Left renal cortex interstitium (tissue), 4 donors: ENCODE data around the gene ZNF3. TPM values are rescaled to one million over a fixed set of nuclear protein-coding genes. Genes with fewer than 3 reads are reported as not detected.

ENCODE experiments used
- DNase-seq, 4 donors: peaks; one replicate each; pipeline ENCODE4 v3.0.0-alpha.2; 2013; ENCODE audit warnings: low read depth in 4 of 4, low spot score in 2 of 4, missing footprints in 1 of 4
- polyA plus RNA-seq, 4 donors: library from polyadenylated mRNA; unstranded; fragments of 120-200 nt; gene quantifications; one replicate each; pipeline ENCODE4 v1.2.1, GENCODE V29; 2013; ENCODE audit not compliant: insufficient read length in 4 of 4

The ZNF3 gene
- polyA plus RNA-seq, 4 donors, result 46.5 to 57.6 (median 51.6) TPM

DNA sequence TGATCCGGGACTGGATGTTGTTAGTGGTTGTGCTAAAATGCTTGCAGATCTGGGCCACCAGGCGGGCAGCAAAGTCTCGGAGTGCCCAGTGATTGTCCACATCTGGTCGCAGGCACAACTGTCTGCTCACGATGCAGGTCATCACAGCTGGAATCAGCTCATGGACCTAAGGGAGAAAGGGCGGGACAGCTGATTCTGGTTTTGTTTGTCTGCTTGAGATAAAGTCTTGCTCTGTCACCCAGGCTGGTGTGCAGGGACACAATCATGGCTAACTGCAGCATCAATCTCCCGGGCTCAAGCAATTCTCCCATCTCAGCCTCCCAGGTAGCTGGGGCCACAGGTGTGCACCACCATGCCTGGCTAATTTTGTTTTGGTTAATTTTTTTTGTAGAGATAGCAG, 29.6 kb upstream of the ZNF3 start:
- DNase-seq, result no peak

DNA sequence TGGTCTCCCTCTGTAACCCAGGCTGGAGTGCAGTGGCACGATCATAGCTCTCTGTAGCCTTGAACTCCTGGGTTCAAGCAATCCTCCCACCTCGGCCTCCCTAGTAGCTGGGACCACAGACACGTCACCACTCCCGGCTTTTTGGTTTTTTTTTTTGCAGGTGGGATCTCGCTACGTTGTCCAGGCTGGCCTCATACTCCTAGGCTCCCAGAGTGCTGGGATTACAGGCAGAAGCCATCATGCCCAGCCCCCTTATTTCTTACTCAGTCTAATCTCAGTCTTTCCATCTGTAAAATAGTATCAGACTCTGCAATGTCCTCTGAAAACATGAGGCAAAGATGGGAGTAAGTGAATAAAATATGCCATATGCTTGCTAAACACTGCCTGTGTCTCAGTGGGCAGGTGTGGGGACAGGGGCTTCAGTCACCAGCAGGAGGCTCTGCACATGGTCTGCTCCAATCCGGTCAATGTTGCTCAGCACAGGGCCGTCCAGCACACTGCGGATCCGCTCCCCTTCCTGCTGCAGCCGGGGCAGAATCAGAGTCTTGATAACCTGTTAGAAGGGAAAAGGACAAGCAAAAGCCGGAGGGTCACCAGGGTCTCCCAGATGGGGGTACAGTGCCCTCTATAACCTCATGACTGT, 28.1 kb upstream of the ZNF3 start:
- no peak for DNase-seq

DNA sequence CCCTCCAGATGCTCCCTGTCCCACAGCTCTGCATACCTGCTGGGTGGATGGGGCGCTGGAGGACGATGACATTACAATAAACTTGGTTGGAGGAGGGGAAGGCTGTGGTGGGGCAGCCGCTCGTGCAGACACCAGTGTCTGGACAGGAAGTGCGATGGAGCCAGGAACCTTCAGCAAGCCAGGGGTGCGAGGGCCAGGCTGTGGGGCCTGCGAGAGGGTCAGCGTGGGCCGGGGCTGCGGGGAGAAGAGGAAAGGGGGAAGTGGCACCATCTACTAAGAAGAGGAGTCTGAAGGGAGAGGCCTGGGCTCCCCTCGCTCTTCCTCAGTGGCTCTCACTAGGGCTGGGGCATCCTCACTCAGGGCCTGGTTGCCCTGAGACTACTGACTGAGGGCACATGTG, 26.4 kb upstream of the ZNF3 start:
- DNase-seq, result no peak

- DNase-seq, result no peak
Observed at GRCh38 chr7:100107125-100107737, 25.7 kb upstream of the ZNF3 start.

- DNase-seq, result no peak
Observed at GRCh38 chr7:100106633-100107032, 25.1 kb upstream of the ZNF3 start.

DNA sequence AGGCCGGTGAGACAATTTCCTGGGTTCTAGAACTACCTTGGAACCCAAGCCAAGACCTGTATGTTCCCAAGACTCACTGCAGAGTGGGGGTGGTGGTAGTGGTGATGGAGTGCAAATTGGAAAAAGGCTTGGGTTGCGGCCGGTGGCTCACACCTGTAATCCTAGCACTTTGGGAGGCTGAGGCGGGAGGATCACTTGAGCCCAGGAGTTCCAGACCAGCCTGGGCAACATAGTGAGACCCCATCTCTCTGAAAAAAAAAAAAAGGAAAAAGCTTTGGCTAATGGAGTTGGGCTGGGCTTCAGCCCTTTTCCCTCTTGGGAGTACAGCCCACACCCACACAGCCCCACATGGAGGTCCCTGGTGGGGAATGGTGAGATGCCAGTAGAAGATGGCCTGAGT, 24.0 kb upstream of the ZNF3 start:
- DNase-seq, result no peak

DNA sequence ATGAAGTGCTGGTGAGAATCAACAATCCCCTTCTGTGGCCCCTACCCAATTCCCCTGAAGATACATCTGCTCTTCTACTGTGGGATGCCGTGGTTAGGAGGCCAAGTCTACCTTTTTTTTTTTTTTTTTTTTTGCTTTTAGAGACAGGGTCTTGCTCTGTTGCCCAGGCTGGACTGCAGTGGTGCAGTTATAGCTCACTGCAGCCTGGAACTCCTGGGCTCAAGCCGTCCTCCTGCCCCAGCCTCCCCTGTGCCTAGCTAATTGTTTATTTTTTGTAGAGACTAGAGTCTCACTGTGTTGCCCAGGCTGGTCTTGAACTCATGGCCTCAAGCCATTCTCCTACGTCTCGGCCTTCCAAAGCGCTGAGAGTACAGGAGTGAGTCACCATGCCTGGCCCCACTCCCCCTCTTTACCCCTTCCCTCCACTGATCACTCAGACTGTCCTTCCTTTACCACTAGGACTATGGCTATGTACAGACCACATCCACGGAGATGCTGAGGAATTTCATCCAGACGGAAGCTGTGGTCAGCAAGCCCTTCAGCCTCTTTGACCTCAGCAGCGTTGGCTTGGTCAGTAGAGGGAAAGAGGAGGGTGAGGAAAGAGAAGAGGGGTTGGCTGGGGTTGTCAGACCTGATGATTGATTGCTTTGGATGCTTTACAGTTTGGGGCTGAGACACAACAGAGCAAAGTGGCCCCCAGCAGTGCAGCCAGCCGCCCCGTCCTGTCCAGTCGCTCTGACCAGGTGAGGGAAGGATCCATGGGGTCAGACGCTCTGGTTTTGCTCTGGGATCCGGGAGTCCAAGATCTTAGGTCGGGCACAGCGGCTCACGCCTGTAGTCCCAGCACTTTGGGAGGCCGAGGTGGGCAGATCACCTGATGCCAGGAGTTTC, 21.7 kb upstream of the ZNF3 start:
- no peak for DNase-seq

DNA sequence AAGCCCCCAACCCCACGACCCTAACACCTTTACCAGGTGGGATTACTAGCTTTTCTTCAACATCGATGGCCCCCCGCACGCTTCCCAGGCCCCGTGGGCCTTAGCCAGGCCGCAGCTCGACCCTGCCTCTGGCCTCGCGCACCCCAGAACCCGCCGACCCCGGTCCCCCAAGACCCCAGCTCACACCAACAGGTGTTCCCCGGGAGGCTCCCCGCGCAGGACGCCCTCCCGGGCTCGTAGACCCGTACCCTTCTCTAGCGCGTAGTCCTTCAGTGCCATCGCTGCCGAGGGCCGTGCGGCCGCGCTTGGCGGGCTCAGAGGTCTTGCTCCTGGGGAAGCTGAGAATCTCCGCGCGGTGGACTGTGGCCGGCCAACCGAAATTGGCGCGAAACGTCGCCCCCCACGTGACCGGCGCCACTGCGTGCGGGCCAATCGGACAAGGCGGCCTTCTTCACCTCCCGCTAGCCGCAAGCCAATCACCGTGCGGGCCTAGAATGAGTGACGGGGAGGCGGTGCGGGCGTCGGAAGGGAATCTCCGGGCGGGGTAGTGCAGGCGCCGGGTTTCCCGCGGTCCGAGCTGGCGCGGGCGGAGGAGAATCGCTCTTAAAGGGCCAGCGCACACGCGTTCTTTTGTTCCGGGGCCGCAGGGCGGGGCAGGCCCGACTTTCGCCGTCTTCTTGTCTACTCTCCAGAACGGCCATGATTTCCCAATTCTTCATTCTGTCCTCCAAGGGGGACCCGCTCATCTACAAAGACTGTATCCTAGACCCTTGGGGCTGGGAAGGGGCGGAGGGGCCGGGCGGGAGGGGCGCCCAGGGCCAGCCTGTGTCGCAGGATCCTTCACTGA, 19.7 kb upstream of the ZNF3 start, which contains the start of the genes AP4M1 and MCM7:
AP4M1 (plus strand) TSS at position 628 of the 847 bp plus-strand sequence; CDS start at position 700, 72 bp downstream.
MCM7 (minus strand) TSS at position 382 of the 847 bp plus-strand sequence; CDS start at position 279, 103 bp downstream.
- DNase-seq, result peak; percentile 83 to 96 (median 92)

DNA sequence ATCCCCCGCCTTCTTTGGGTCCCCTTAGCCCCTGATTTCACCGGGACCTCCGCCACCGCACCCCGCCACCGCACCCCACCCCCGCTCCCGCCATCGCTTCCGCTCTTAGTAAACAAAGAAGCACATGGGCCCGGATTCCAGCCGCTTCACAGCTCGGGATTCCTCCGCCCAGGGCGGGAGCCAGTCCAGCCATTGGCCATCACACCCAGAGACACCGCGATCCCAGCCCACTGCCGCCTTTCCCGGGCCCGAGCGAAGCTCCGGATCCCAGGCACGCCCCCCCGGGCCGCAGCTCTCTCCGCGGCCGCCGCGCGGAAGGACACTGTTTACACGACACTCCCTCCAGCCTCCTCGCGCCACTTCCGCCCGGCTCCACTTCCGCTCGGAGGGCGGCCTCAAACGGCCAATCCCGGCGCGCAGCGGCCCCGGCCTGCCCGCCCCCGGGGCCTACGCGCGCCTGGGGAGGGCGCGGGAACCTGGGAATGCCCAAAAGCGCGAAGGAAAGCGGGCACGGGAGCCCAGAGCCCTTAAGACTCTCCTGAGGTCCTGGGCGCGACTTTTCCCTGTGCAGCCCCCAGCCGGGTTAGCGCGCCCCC, 19.0 kb upstream of the ZNF3 start:
- peak; percentile 79 to 93 (median 92) for DNase-seq

DNA sequence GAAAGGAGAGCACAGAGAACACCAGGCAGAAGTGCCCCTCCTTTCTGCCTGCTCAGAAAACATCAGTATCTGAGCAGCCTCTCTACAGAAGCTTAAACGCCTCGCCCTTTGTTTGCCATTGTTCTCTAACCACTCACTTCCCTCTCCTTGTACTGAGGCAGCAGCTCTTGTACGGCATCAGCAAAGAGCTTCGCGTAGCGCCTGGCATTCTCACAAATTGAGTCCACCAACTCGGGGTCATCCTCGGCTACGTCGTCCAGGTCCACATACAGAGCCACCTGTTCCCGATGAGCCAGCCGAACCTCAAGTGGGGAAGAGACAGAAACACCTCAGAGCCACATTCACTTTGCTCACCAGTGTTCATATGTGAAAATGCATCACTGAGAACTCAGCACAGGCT, 17.9 kb upstream of the ZNF3 start:
- no peak for DNase-seq

DNA sequence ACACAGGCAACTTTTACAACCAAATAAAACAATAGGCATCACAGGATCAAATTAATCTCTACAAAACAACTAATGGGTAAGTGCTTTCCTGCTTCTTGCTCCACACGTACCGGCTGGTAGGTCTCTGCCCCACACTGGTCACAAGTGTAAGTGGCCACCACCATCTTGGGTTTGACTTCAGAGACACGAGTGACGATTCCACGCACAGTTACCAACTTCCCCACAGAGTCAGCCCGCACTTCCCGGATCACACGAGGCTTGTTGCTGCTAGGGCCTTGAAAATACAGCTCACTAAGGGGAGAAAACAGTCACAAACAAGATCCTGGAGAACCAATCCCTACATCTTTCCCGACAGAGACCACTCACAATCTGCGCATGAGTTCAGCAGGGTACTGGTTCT, 17.4 kb upstream of the ZNF3 start:
- no peak for DNase-seq

DNA sequence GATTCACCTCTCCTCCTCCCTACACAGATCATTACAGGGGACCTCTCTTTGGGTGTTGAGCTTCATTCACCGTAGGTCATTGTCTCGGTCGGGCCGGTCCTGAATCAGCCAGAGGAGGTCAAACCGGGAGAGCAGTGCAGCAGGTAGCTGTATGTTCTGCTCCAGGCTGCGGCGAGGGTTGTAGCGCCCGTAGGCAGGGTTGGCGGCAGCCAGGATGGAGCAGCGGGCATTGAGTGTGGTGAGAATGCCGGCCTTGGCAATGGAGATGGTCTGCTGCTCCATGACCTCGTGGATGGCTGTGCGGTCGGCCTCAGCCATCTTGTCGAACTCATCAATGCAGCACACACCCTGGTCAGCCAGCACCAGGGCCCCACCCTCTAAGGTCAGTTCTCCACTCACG, 14.2 kb upstream of the ZNF3 start:
- no peak for DNase-seq

- no peak for DNase-seq
Observed at GRCh38 chr7:100095289-100095688, 13.8 kb upstream of the ZNF3 start.

DNA sequence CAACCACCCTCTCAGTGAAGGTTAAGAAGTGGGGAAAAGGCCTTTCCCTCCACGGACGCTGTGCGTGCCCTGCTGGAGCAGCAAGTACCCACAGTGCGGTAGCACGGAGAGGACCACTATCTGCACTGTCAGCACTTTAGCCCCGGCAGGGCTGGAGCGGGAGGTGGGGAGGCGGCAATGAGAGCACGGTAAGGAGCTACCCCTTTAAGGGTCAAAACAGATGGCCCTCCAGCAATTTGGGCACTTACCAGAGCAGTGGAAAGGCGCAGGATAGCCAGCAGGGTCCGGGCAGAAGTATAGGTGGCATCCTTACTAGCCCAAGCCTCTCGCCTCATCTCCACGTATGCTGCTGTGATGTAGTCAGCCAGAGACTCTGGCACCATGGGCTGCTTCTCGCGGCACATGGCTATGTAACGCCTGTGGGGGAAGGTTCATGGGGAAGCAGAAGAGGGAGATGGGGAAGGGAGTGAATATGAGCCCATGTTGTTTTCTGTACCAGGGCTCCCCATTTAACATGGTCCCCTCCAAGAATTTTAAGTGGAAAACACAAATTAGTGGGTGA, 12.5 kb upstream of the ZNF3 start:
- DNase-seq, result no peak

DNA sequence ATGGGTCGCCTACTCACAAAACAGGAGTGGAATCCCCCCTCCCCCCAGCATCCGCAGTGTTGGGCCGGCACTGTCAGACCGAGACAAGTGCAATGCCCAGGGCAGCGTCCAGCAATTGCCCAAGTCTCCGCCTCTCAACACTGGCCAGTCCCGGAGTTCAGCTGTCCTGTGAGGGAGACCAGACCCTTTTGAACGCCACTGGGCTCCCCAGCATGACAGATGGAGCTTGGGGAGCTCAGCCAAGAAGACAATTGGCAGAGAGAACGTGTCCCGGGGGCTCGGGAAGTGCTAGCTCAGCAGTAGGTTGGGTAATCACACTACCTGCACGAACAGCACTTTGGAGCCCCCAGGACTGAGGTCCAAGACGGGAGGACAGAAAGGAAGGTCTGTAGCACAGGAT, 12.0 kb upstream of the ZNF3 start:
- no peak for DNase-seq

DNA sequence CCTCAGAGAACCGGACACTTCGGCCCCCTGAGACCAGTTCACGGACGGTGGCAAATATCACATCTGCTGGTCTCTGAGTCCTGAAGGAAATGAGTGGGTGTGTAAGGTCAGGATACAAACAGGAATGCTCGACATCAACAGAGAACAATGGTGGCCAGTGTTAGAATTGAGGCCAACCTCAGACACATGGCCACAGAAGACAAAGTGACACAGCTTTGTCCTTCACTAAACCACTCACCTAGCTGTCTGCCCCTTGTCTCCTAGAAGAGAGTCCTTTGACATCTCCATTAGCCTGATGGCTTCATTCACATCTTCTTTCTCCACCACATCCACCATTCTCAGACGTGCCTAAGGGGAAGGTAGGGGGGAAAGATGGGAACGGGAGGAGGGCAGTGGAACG, 11.5 kb upstream of the ZNF3 start:
- DNase-seq, result no peak

GRCh38 chr7:100091411-100092181, 10.1 kb upstream of the ZNF3 start:
- no peak for DNase-seq

- no peak for DNase-seq
Observed at GRCh38 chr7:100090527-100091410, 9.2 kb upstream of the ZNF3 start.
